HuH-7 (cell line): Measurements from ENCODE around the gene RAD9A.
"Not testable (repeated sequence)": the region's sequence is repeated elsewhere in the genome, so short reads cannot be mapped to it uniquely, and the experiment has no call there.

Experiments
- DNase-seq: peaks from one replicate; pipeline ENCODE4 v3.0.0; 2011; ENCODE audit warnings: low spot score

The RAD9A gene

DNA sequence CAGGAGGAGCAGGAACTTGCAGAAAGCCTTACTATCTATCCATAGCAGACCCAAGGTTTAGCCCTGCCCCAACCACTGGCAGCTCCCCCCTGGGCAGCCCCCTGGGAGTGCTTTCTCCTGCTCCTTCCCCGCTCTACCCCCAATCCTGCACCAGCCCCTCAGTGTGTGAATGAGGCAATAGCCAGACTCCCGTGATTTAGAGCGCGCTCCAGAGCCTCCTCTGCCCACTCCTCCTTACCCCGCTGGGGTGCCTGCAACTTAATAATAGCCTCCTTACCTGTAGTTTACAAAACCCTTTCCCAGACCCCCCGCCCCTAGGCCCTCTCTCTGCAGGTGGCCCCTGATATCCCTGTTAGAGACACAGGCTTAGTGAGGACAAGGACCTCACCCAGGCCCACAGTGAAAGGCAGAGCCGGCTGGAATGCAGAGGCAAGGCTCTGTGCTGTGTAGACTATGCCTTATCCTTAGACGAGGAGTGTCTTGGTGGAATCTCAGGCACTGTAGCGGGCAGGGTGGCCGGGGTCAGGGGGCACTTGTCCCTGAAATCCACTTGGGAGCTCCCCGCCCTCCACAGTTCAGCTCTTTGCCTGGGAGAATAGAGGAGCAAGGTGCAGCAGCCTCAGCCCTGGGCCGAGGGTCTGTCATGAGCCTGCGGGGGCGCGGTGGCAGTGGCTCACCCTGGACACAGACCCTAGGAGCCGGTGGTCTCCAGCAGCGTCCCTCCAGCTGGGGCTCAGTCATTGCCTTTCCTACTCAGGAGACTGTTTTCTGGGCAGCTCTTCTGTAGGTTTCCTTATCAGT, 19.4 kb downstream of the RAD9A start:
- DNase-seq: no peak

DNA sequence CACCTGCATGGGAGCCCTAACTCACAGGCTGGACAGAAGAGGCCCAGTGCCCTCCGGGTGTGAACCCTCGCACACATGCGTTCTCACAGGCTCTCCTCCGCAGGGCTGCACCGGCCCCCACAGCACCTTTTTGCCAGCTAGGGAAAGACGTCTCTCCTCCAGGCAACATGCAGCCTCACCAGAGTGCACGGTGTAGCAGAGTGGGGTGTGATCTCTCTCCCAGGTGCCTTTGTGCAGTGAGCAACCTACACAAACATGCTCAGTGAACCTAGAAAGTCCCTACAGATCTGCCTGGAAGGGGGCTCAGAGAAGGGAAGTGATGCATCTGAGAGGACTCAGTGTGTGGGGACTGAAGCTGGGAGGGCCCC, 20.0 kb downstream of the RAD9A start:
- DNase-seq: no peak

DNA sequence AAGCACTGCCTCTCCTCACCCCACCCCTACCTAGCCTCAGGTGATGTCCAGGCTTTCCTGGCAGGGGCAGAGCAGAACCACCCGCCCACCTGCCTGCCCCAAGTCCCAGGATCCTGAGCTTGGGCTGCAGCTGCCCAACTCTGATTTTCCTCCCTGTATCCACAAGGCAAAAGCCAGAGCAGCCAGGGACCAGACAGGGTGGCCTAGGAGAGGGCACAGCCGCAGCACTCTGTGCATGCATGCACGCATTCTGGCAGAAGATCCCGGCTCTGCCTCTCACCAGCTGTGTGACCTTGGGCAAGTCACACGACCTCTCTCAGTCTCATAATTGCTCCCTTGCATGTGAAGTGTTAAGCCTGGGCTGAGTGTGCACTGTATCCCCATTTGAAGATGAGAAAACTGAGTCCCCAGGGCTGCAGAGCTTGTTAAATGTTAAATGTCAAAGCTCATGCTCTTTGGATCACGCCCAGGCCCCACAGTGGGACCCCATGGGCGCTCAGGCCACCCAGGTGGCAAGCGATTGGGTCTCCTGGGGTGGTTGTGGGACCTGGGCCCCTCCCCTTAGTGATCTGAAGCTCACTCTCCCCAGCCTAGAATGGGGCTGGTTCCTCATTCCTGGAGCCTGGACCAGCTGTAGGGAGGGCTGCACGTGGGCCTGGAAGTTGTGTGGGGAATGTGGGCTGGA, 20.9 kb downstream of the RAD9A start:
- DNase-seq: no peak

DNA sequence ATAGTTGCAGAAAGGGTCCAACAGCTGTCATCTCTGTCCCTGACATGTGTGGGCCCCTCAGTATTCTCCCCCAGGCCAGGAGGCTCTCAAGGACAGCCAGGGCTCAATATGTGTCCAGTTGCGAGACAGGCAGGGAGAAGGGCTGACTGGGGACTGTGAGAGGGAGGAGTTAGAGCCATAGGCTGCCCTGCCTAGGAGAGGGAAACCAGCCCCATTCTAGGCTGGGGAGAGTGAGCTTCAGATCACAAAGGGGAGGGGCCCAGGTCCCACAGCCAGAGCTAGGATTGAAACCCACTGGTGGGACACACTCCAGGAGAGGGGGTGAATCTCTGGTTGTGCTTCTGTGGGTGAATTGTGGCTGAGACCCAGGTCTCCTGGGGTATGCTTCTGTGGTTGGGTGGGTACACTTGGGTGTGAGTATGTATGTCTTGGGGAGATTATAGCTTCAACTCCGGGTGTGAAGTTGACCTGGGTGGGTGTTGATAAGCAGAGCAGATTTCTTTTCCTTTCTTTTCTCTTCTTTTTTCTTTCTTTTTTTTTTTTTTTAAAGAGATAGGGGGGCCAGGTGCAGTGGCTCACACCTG, 21.6 kb downstream of the RAD9A start:
- DNase-seq: no peak

DNA sequence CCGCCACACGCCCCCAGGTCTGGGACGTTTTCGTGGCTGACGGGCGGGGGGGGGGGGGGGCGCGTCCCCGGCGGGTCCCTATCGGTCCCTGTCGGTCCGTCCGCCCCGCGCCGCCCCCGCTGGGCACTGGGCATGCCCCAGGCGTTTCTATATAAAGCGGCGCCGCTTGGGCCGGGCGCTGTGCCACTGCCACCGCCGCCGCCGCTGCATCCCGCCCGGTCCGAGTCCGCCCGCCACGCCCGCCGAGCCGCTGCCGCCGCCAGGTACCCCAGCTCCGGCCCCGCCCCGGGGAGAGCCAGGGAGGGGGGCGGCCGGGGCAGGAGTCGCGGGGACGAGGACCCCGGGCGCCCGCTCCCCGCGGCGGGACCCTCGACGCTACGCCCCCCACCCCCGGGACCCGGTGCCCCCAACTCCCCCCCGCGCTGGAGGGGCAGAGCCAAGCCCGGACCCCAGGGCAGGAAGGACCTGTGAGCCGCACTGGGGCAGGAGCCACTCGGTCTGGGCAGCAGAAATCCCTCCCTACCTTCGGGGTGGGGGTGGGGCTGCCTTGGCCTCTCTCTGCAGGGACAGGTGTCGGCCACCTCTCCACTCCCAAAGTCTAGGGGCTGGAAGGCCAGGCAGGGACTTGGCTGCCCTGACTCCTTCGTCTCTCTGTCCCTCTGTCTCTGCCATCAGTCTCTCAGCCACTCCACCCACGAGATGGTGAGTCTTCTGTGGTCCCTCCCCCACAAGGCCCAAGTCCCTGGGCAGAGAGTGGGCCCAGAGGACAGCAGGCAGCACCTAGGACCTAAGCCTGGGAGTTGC, 23.9 kb downstream of the RAD9A start, which contains the start of gene CARNS1:
Gene CARNS1, plus strand, starts transcription at position 178 of the 804 bp plus-strand sequence. Its CDS starts 522 bp downstream, at position 700.
- no peak for DNase-seq

DNA sequence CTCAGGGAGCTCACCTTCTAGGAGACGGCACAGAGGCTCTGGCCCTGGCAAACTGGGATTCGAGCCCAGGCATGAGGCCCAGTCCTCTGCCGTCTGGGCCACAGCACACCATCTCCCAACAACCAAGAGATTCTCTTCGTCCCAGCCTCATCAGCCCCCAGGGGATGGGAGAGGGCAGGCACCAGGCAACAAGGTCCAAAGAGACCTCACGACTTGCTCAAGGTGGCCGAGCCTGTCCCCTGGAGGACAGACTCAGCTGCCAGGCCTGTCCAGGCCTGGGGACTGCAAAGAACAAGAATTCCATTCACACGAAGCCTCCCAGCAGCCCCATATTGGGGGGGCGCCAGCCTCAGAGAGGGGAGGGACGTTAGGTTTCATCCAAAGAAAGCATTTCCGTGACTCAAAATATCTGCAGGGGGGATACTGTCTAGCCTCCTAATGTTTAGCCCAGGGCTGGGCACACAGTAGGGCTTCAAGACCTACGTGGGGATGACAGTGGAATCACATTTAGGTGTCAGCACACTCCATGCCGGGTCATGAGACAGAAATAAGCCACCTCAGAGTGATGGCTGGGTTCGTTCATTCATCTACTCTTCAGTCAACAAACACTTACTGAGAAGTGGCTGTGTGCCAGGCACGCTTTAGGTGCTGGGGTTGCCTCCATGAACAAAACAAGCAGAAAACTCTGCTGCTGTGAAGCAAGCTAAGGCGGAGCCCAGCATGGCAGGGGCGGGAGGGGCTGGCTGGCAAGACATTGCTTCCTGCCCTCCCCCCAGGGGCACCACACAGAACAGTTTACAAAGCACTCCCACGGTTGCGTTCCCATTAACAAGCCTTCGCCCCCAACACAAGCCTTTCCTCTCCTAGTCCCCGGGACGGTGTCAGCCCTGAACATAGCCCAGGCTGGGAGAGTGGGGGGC, 24.9 kb downstream of the RAD9A start:
- no peak for DNase-seq

DNA sequence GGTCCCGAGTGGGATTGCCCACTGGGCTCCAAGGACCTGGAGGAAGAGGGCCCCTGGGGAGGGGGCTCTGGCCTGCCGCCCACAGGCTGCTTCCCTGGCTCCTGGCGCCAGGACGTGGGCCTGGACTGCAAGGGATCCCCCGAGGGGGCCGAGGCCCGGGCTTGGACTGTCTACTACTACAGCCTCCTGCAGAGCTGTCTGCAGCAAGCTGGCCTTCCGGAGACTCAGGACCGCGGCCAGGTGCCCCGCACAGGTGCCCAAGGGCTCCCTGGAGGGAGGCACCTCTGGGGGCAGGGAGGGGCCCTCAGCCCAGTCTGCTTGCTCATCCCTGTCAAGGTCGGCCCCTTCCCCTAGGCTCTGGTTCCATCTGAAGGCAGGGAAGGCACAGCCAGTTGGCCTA, 25.6 kb downstream of the RAD9A start:
- DNase-seq: no peak

DNA sequence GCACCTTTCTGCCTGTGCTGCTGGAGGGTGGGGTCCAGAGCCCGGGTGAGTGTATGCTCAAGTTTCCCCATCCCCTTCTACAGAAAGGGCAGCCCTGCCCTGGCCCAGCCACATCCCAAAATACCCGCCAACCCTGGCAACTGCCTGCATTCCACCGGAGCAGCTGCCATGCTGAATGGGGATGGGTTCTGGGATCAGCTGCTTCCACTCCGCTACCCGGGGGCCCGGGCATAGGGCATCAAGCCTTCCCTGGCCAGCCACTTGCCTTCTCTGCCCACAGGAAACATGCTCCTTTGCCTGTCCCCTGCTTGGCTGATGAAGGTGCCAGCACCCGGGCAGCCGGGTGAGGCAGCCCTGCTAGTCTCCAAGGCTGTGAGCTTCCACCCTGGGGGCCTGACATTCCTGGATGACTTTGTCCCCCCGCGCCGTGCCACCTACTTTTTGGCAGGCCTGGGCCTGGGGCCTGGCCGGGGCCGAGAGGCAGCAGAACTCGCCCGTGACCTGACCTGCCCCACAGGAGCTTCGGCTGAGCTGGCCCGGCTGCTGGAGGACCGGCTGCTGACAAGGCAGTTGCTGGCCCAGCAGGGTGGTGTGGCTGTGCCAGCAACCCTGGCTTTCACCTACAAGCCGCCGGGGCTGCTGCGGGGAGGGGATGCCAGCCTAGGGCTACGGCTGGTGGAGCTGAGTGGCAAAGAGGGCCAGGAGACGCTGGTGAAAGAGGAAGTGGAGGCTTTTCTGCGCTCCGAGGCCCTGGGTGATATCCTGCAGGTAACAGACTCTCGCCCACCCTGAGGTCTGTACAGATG, 26.9 kb downstream of the RAD9A start:
- DNase-seq: no peak

DNA sequence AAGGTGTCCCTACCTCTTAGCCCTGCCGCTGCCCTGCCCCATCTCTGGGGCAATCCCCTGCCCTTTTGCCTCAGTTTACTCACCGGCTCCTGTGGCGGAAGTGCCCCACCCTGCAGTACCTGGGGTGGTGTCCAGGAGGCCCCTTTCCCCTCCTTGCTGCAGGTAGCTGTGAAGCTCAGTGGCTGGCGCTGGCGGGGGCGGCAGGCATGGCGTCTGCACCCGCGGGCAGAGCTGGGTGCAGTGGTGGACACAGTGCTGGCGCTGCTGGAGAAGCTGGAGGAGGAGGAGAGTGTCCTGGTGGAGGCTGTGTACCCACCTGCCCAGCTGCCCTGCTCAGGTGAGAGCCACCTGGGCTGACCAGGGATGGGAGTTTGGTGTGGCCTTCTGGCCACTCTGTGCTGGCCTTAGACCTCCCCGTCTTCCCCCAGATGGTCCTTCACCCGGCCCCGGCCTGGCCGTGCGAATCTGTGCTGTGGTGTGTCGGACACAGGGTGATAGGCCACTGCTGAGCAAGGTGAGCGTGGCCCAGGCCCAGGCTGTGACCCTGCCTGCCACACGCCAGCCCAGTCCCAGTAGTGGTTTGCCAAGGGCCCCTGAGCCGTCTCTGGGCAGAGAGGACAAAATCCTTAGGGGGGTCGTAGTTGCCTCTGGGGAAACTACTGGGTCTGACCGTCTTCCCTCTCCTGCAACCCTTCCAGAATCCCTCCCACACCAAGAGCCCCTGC, 27.7 kb downstream of the RAD9A start:
- no peak for DNase-seq

DNA sequence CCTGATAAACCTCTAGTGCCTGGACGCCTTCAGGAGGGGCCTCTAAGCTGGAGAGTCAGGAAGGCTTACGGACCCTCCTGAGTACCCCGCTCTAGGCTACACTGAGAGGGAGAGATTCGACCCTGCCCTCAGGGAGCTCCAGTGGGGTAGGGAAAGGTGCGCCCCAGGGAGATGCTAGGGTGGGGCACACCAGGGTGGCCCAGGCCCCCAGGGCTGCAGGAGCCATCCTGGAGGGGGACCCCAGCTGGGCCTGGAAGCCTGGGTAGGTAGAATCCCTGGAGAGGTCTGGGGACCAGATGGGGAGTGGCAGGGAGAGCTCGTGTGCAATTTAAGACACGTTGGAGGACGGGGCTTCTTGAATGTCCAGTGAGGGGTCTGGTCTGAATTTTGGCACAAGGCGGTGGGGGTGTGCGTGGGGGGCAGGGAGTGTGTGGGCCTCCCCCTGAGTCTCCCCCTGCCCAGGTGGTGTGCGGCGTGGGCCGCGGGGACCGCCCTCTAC, 28.4 kb downstream of the RAD9A start:
- no peak for DNase-seq

DNA sequence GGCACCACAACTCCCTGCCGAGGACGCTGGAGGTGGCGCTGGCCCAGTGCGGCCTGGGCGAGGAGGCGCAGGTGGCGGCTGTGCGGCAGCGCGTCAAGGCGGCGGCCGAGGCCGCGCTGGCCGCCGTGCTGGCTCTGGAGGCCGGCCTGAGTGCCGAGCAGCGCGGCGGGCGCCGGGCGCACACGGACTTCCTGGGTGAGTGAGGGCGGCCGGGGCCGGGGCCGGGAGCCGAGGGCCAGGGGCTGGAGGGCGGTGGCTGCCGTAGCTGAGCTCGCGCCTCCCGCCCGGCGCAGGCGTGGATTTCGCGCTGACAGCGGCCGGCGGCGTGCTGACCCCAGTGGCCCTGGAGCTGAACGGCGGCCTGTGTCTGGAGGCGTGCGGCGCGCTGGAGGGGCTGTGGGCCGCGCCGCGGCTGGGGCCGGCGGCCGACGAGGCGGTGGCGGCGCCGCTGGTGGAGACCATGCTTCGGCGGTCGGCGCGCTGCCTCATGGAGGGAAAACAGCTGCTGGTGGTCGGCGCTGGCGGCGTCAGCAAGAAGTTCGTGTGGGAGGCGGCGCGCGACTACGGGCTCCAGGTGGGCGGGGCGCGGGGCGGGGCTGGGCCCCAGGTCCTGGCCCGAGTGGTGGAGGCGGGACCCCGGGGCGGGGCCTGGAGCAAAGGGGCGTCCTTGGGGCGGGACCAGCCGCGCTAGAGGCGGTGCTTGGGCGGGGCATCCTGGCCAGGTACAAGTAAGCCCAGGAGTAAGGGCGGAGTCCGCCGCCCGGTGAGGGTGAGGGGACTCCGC, 29.1 kb downstream of the RAD9A start:
- DNase-seq: peak; percentile 100

DNA sequence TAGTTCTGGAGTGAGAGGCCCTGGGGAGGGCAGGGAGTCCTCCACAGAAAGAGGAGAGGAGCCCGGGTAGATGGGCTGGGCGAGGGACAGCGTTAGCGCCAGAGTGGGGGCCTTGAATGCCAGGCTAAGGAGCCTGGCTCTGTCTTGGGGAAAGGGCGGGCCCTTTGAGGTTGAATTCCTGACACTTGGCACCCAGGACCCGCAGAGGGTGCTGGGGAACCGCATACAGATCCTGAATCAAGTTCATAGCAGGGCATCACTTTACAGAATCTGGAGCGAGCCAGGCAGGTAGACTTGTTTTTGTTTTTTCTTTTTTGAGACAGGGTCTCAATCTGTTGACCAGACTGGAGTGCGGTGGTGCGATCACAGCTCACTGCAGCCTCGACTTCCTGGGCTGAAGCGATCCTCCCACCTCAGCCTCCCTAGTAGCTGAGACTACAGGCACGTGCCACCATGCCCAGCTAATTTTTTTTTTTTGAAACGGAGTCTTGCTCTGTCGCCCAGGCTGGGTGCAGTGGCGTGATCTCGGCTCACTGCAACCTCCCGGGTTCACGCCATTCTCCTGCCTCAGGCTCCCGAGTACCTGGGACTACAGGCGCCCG, 29.7 kb downstream of the RAD9A start:
- DNase-seq: no peak

DNA sequence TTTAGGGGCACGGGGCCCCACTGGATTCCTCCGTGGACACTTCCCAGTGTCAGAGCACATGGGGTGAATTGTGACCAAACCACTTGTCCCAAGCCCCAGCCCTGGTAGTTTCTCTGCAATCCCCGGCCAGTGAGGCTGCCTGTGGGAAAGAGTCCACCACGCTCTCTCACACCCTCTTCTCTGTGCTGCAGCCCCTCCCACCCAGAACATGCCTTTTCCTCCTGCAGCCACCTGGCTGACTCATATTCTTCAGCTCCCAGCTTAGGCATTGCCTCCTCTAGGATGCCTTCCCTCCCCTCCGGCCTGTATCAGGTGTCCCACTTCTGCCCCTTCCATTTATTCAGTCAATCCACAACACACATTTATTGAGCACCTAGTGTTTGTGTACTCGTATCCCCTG, 31.1 kb downstream of the RAD9A start:
- no peak for DNase-seq

DNA sequence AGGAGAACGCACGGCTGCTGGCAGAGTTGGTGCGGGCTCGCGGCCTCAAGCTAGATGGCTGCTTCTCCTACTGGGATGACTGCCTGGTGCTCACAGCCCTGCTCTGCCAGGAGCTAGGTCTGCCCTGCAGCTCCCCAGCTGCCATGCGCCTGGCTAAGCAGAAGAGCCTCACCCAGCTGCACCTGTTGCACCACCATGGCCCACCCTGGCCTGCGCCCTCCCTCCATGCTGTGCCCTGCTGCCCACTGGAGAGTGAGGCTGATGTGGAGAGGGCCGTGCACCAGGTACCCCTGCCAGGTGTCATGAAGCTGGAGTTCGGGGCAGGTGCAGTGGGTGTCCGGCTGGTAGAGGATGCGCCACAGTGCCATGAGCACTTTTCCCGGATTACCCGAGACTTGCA, 31.7 kb downstream of the RAD9A start:
- DNase-seq: no peak

DNA sequence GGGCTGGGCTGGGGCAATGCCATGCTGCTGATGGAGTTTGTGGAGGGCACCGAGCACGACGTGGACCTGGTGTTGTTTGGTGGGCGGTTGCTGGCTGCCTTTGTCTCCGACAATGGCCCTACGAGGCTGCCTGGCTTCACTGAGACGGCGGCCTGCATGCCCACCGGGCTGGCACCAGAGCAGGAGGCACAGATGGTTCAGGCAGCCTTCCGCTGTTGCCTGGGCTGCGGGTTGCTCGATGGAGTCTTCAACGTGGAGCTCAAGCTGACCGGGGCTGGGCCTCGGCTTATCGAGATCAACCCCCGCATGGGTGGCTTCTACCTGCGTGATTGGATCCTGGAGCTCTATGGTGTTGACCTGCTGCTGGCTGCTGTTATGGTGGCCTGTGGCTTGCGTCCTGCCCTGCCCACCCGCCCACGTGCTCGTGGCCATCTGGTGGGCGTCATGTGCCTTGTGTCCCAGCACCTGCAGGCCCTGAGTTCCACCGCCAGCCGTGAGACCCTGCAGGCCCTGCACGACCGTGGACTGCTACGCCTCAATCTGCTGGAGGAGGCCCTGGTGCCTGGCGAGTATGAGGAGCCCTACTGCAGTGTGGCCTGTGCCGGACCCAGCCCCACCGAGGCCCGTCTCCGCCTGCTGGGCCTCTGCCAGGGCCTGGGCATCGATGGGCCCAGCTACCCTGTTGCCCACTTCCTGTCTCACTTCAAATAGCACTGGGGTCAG, 32.3 kb downstream of the RAD9A start:
- no peak for DNase-seq

DNA sequence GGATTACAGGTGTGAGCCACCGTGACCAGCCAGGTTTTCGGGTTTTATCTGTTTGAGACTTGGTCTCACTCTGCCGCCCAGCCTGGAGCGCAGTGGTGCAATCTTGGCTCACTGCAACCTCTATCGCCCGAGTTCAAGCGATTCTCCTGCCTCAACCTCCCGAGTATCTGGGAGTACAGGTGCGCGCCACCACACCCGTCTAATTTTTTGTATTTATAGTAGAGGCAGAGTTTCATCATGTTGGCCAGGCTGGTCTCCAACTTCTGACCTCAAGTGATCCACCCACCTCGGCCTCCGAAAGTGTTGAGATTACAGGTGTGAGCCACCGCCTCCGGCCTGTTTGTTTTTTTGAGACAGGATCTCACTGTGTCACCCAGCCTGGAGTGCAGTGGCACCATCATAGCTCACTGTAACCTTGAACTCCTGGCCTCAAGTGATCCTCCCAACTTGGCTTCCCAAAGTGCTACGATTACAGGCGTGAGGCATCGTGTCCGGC, 35.6 kb downstream of the RAD9A start:
- DNase-seq: not testable (repeated sequence)
